ENCODE results near the gene MTMR3.

DNA sequence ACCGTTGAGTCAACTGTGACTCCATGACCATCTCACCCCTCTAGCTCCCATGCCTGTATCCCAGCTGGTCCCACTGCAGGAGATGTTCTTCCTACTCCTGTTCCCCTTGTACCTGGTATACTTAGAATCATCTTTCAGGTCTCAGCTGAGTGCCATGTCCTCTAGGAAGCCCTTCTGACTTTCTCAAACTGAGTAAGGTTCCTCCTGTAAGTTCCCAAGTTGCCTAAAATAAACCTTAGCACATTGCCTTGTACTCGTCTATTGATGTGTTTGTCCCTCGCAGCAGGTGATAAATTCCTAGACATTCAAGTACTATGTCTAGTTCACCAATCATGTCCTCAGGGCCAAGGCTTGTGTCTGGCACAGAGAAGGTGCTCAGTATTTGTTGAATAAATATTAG is 26.5 kb upstream of the MTMR3 start:
- TF ChIP-seq, protein P1, sequence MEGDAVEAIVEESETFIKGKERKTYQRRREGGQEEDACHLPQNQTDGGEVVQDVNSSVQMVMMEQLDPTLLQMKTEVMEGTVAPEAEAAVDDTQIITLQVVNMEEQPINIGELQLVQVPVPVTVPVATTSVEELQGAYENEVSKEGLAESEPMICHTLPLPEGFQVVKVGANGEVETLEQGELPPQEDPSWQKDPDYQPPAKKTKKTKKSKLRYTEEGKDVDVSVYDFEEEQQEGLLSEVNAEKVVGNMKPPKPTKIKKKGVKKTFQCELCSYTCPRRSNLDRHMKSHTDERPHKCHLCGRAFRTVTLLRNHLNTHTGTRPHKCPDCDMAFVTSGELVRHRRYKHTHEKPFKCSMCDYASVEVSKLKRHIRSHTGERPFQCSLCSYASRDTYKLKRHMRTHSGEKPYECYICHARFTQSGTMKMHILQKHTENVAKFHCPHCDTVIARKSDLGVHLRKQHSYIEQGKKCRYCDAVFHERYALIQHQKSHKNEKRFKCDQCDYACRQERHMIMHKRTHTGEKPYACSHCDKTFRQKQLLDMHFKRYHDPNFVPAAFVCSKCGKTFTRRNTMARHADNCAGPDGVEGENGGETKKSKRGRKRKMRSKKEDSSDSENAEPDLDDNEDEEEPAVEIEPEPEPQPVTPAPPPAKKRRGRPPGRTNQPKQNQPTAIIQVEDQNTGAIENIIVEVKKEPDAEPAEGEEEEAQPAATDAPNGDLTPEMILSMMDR (IDR thresholded peaks at IDR 0.05) = no peak
- no peak for TF ChIP-seq EP300 (IDR thresholded peaks at IDR 0.05)
- TF ChIP-seq POLR2A (IDR thresholded peaks at IDR 0.05; ENCODE audit: low read depth) = no peak
- TF ChIP-seq POLR2AphosphoS5 (IDR thresholded peaks at IDR 0.05) = no peak

Measured in esophagus muscularis mucosa (tissue), 4 donors.